ENCODE data around the gene WDR77.

DNA sequence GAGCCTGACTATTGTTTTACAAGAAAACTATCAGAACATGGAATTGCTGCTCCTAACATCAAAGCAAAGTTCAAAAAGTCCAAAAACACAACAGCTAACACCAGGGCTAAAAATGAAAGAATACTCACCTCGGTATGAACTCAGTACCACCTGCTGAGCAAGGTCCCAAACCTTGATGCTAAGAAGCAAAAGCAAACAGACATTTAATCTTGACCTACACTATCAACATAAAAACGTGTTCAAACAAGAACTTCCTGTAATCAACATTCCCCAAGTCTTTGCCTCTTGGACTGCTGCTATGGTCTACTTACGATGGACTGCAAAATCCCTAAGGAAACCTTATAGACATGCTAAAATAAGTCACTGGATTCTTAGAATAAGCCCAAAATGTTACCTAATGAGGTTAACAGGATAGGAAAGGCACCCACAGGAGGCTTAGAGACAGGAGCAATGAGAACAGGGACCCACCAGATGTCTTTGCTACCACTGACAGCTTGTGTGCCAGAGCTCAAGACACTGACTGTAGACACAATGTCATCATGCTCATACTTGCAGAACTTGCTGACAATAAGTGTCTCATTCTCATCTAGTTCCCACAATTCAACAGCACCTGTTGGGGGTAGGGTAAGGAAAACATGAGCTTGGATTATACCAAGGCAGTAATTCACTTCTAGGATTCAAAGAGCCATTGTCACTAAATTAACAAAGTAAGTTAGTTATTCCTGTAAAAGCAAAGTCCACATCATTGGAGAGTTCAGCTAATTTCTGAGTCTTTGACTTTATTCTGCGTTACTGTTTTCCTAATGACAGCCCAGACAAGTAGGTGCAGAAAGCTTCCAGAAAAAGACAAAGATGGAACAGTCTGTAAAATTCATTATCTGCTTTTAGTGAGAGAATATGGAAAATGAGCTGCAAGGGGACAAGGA is 1.8 kb downstream of the WDR77 start:
- TF ChIP-seq RAD21 (IDR thresholded peaks at IDR 0.05; ENCODE audit: low read depth) (no peak), FOXM1 (IDR thresholded peaks at IDR 0.05; ENCODE audit: borderline replicate concordance, low read depth) (no peak), EP300 (IDR thresholded peaks at IDR 0.05; ENCODE audit: borderline replicate concordance) (no peak), TEAD4 (IDR thresholded peaks at IDR 0.05) (no peak), NFIC (IDR thresholded peaks at IDR 0.05) (no peak), CEBPB (IDR thresholded peaks at IDR 0.05) (no peak), TAF1 (IDR thresholded peaks at IDR 0.05; ENCODE audit: low read depth) (no peak), TCF12 (IDR thresholded peaks at IDR 0.05; ENCODE audit: low read depth) (no peak)
- TF ChIP-seq, protein P1, sequence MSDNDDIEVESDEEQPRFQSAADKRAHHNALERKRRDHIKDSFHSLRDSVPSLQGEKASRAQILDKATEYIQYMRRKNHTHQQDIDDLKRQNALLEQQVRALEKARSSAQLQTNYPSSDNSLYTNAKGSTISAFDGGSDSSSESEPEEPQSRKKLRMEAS (IDR thresholded peaks at IDR 0.05): no peak
